Epithelial cell of esophagus (primary cell): Measurements from ENCODE around the gene CCHCR1.

ENCODE experiments used
- DNase-seq: peaks from one replicate; pipeline ENCODE4 v3.0.0; 2010; ENCODE audit warnings: low read depth
- H3K4me3 ChIP-seq: 2 replicates; pipeline ENCODE4 v1.5.1; 2011; ENCODE audit warnings: mild to moderate bottlenecking, low read length, control low read depth
- TF ChIP-seq, protein P1 (sequence below): IDR thresholded peaks from 2 replicates; pipeline ENCODE4 v1.5.1; 2011; ENCODE audit warnings: low read depth, mild to moderate bottlenecking, low read length, control low read depth, inconsistent platforms; ENCODE audit not compliant: insufficient read depth; ENCODE audit errors: missing control alignments

CCHCR1 gene

DNA sequence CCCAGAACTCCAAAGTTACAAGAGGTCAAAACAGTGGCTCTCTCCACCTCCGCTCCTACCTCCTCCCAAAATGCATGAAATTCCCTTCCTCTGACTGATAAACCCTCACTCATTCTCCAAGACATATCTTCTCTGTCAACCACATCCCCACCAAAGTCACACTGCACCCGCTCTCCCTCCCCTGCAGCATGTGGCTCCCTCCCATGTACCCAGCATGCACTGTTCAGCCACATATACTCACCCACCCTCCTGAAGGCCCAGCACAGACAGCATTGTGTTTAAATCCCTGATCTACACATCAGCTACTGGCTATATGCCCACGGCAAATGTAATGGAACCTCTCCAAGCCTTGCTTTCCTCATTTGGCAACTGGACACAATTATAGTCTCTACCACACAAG, 18.4 kb upstream of the CCHCR1 start:
- TF ChIP-seq, protein P1, sequence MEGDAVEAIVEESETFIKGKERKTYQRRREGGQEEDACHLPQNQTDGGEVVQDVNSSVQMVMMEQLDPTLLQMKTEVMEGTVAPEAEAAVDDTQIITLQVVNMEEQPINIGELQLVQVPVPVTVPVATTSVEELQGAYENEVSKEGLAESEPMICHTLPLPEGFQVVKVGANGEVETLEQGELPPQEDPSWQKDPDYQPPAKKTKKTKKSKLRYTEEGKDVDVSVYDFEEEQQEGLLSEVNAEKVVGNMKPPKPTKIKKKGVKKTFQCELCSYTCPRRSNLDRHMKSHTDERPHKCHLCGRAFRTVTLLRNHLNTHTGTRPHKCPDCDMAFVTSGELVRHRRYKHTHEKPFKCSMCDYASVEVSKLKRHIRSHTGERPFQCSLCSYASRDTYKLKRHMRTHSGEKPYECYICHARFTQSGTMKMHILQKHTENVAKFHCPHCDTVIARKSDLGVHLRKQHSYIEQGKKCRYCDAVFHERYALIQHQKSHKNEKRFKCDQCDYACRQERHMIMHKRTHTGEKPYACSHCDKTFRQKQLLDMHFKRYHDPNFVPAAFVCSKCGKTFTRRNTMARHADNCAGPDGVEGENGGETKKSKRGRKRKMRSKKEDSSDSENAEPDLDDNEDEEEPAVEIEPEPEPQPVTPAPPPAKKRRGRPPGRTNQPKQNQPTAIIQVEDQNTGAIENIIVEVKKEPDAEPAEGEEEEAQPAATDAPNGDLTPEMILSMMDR: no peak
- no peak for DNase-seq
- H3K4me3 ChIP-seq: no peak overlapping the region

DNA sequence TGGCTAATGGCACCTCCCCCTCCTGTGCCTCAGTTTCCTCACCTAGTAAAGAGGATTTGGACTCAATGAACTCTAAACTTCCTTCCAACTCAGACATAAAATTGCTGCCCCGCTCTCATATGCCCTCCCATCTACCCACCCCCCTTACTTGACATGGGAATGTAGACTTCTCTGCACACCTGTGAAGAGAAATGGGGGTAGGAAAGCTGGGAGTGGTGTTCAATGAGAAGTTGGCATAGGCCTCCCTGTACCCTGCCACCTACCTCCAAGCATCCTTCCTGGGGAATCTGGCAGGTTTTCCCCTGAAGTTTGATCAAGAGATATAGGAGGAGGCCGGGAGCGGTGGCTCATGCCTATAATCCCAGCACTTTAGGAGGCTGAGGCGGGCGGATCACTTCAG, 16.8 kb upstream of the CCHCR1 start:
- DNase-seq: no peak
- TF ChIP-seq, protein P1: no peak
- H3K4me3 ChIP-seq: no peak overlapping the region

DNA sequence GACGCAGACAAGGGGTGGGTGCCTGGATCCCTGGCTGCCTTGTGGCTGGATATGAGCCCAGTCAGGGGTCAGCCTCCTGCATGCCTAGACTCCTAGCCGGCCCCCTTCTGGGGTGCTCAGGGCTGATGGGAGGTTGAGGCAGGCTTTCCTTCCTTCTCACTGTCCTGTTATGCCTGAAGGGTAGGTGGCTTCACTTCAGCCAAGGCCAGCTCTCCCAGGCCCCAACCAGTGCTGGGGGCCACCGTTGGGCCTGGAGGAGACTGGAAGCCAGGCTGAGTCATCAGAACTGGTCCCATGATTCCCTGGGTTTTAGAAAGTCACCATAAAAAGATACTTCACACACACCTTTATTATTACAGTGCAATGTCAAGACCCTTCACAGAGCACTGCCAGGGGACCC, 15.8 kb upstream of the CCHCR1 start:
- H3K4me3 ChIP-seq: no peak overlapping the region
- no peak for DNase-seq
- TF ChIP-seq, protein P1: no peak

DNA sequence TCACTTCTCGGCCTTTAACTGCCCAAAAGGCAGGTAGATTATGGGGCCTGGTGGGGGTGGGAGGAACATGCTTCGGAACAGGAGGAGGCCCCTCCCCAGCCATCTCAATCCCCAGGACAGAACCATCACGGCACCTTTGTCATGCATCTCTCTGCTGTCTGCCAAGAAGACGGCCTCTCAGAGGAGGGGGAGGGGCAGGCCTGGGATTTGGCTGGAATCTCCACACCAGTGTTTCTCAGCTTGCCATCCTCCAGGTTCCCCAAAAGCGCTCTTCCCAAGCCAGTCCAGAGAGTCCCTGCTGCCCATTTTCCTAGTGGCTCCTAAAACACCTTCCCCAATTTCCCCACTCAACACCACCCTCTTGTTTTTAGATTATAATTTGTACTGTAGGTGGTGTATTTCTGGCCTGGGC, 15.4 kb upstream of the CCHCR1 start:
- TF ChIP-seq, protein P1: no peak
- no peak overlapping the region for H3K4me3 ChIP-seq
- DNase-seq: no peak

DNA sequence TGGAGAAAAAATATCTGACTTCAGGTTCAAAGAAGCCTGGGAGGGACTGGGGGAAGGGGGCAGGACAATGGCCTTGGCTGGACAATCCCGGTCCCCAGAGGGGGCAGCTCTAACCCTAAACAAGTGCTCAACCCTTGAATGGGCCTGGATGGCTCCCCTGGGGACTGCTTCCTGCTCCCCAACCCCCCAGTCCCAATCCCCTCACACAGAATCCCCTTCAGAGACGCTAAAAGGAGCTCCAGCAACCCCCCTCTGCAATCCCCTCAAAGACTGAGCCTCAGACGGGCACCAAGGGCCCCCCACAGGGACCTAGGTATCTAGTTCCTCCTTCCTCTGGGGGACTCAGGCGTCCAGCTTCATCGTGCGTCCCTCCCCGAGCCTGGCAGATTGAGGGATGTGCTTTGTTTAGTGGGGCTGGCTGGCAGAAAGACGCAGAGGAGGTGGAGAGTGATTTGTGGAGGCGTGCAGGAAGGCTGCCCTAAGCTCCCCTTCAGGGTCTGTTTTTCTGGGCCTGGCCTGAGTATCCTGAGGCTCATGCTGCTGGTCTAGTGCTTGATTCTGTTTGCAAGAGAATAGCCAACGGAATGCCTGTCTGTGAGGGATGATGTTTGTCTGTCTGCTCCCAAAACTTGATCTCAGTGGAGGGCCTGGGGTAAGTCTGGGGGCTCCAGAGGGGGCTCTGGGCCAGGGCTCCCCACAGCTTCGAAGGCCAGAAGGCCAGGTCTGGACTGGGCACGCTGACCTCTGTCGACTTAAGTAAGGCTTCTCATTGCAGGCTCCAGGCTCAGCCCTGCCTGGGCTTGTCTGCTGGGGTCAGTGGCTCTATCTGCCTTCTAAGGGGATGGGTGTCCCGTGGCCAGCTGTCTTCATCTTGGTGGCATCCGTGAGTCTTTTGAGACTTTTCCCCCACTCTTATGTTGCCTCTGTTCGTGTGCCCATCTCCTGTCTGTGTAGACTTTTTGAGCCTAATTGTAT, 14.6 kb upstream of the CCHCR1 start:
- no peak overlapping the region for H3K4me3 ChIP-seq
- DNase-seq: no peak
- TF ChIP-seq, protein P1: no peak

DNA sequence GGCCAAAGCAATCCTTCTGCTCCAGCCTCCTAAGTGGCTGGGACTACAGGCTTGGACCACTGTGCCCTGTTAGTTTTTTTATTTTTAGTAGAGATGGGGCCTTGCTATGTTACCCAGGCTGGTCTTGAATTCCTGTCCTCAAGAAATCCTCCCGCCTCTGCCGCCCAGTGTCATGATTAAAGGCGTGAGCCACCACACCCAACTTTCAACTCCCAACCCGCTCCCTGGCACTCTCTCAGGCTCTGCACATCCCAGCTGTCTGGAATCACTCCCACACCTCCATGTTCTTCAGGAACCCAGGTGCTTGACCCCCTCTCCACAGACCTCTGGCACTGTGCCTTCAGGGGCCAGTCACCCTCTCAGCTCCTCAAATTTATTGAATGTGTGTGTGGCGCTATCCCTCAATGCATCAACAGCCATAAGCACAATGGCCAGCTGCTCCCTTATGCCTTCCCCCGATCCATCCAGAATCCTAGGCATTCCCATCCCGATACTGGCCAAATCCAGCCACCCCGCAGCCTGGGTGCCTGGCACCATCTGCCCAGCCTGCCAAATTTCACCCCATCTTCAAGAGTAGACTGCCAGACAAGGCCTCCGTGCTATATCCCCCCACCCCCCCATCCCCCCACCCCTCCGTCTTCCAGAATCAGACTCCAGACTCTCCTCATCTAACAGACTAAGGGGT, 13.5 kb upstream of the CCHCR1 start:
- TF ChIP-seq, protein P1: no peak
- no peak for DNase-seq

More for the DNA sequence above, 13.5 kb upstream of the CCHCR1 start:
- H3K4me3 ChIP-seq: no peak overlapping the region
